Measurements from ENCODE around the gene JCHAIN.

The JCHAIN gene

GRCh38 chr4:70711599-70711998 lies 45.3 kb upstream of the JCHAIN start:
- TF ChIP-seq CSDC2 (CRISPR knock-in tag; IDR thresholded peaks at IDR 0.05) = no peak
- no peak for TF ChIP-seq ARNTL (CRISPR knock-in tag; IDR thresholded peaks at IDR 0.05; ENCODE audit: borderline replicate concordance, low read depth)
- TF ChIP-seq POU6F1 (CRISPR knock-in tag; IDR thresholded peaks at IDR 0.05; ENCODE audit: borderline replicate concordance, low read depth) = no peak
- TF ChIP-seq TOX (CRISPR knock-in tag; IDR thresholded peaks at IDR 0.05; ENCODE audit: borderline replicate concordance) = no peak
- TF ChIP-seq ZNF8 (CRISPR knock-in tag; IDR thresholded peaks at IDR 0.05) = no peak
- TF ChIP-seq ISL1 (CRISPR knock-in tag; IDR thresholded peaks at IDR 0.05) = no peak
- TF ChIP-seq GLIS3 (CRISPR knock-in tag; IDR thresholded peaks at IDR 0.05) = no peak
- TF ChIP-seq CSRNP3 (CRISPR knock-in tag; IDR thresholded peaks at IDR 0.05) = no peak
- no peak for TF ChIP-seq PPARA (CRISPR knock-in tag; IDR thresholded peaks at IDR 0.05; ENCODE audit: borderline replicate concordance)
- no peak for TF ChIP-seq ZNF70 (CRISPR knock-in tag; IDR thresholded peaks at IDR 0.05)
- no peak for TF ChIP-seq ZNF565 (CRISPR knock-in tag; conservative IDR thresholded peaks at IDR 0.05; ENCODE audit: low read depth)
- TF ChIP-seq ZFP3 (CRISPR knock-in tag; IDR thresholded peaks at IDR 0.05) = no peak
- no peak for TF ChIP-seq ESRRG (CRISPR knock-in tag; IDR thresholded peaks at IDR 0.05)
- no peak for TF ChIP-seq TCF4 (CRISPR knock-in tag; IDR thresholded peaks at IDR 0.05; ENCODE audit: borderline replicate concordance)
- TF ChIP-seq ZFP30 (CRISPR knock-in tag; IDR thresholded peaks at IDR 0.05) = no peak
- no peak for ATAC-seq

GRCh38 chr4:70709611-70710205 lies 43.4 kb upstream of the JCHAIN start:
- TF ChIP-seq ZFP3 (CRISPR knock-in tag; IDR thresholded peaks at IDR 0.05) (no peak), BACH2 (CRISPR knock-in tag; IDR thresholded peaks at IDR 0.05; ENCODE audit: borderline replicate concordance) (no peak), ESRRG (CRISPR knock-in tag; IDR thresholded peaks at IDR 0.05) (no peak), TSHZ2 (CRISPR knock-in tag; IDR thresholded peaks at IDR 0.05) (no peak), OSR1 (CRISPR knock-in tag; IDR thresholded peaks at IDR 0.05) (no peak), CSRNP3 (CRISPR knock-in tag; IDR thresholded peaks at IDR 0.05) (no peak), ZNF8 (CRISPR knock-in tag; IDR thresholded peaks at IDR 0.05) (no peak), ZFP30 (CRISPR knock-in tag; IDR thresholded peaks at IDR 0.05) (no peak), ARNTL (CRISPR knock-in tag; IDR thresholded peaks at IDR 0.05; ENCODE audit: borderline replicate concordance, low read depth) (no peak), ZC3H10 (CRISPR knock-in tag; IDR thresholded peaks at IDR 0.05) (no peak), TCF4 (CRISPR knock-in tag; IDR thresholded peaks at IDR 0.05; ENCODE audit: borderline replicate concordance) (no peak), PPARA (CRISPR knock-in tag; IDR thresholded peaks at IDR 0.05; ENCODE audit: borderline replicate concordance) (no peak)
- ATAC-seq = no peak

- ATAC-seq = no peak
- TF ChIP-seq TCF4 (CRISPR knock-in tag; IDR thresholded peaks at IDR 0.05; ENCODE audit: borderline replicate concordance) (no peak), PATZ1 (CRISPR knock-in tag; IDR thresholded peaks at IDR 0.05; ENCODE audit: borderline replicate concordance) (no peak), BACH2 (CRISPR knock-in tag; IDR thresholded peaks at IDR 0.05; ENCODE audit: borderline replicate concordance) (no peak), CSDC2 (CRISPR knock-in tag; IDR thresholded peaks at IDR 0.05) (no peak), PPARA (CRISPR knock-in tag; IDR thresholded peaks at IDR 0.05; ENCODE audit: borderline replicate concordance) (no peak)
These were observed 40.2 kb upstream of the JCHAIN start for GRCh38 chr4:70706516-70706915.

All from SK-N-SH treated with all-trans-retinoic acid at 6 μM for 48 hours (cell line).